ENCODE measurements around the gene HERPUD2. TPM values are rescaled to one million over a fixed set of nuclear protein-coding genes. Genes with fewer than 3 reads are reported as not detected.

Gene HERPUD2
- total RNA-seq, 4 donors from 2014 or later = 28.7 to 38.2 (median 30.9) TPM

- TF ChIP-seq CTCF (IDR thresholded peaks at IDR 0.05; ENCODE audit: low read depth) = no peak
Measured at GRCh38 chr7:35714862-35715261, 19.9 kb upstream of the HERPUD2 start.

- TF ChIP-seq CTCF (IDR thresholded peaks at IDR 0.05; ENCODE audit: low read depth) = no peak
Measured at GRCh38 chr7:35714407-35714806, 19.5 kb upstream of the HERPUD2 start.

GRCh38 chr7:35712563-35713226 is 17.8 kb upstream of the HERPUD2 start:
- TF ChIP-seq CTCF (IDR thresholded peaks at IDR 0.05; ENCODE audit: low read depth) = no peak

- TF ChIP-seq CTCF (IDR thresholded peaks at IDR 0.05; ENCODE audit: low read depth) = no peak
Measured at GRCh38 chr7:35707422-35707821, 12.5 kb upstream of the HERPUD2 start.

GRCh38 chr7:35705932-35706461 is 11.1 kb upstream of the HERPUD2 start:
- TF ChIP-seq CTCF (IDR thresholded peaks at IDR 0.05; ENCODE audit: low read depth) = no peak

GRCh38 chr7:35704261-35704660 is 9.3 kb upstream of the HERPUD2 start:
- no peak for TF ChIP-seq CTCF (IDR thresholded peaks at IDR 0.05; ENCODE audit: low read depth)

GRCh38 chr7:35702541-35702940 is 7.6 kb upstream of the HERPUD2 start:
- no peak for TF ChIP-seq CTCF (IDR thresholded peaks at IDR 0.05; ENCODE audit: low read depth)
